Liver (tissue), 9 donors: ENCODE measurements around the gene CEP20. TPM values are rescaled to one million over a fixed set of nuclear protein-coding genes. Genes with fewer than 3 reads are reported as not detected.

ENCODE experiments used
- DNase-seq: peaks from one replicate; pipeline ENCODE4 v3.0.0-alpha.2; 2017; ENCODE audit warnings: low spot score
- H3K27ac ChIP-seq, 2 donors: one replicate each; pipeline ENCODE4 v1.7.0; 2013; ENCODE audit warnings: inconsistent platforms in 2 of 2, low read length in 2 of 2, control low read depth in 1 of 2, low read depth in 1 of 2, mild to moderate bottlenecking in 1 of 2
- H3K27me3 ChIP-seq, 4 donors: one replicate each; pipeline versions ENCODE4 v1.6.1 to v1.7.0; 2013; ENCODE audit warnings: low read length in 3 of 4, inconsistent platforms in 1 of 4, mild to moderate bottlenecking in 1 of 4, moderate library complexity in 1 of 4; ENCODE audit not compliant: control insufficient read depth in 4 of 4, insufficient read depth in 4 of 4
- H3K36me3 ChIP-seq, 4 donors: one replicate each; pipeline versions ENCODE4 v1.6.1 to v1.7.0; 2013; ENCODE audit warnings: low read length in 3 of 4, mild to moderate bottlenecking in 3 of 4, low read depth in 1 of 4, moderate library complexity in 1 of 4; ENCODE audit not compliant: control insufficient read depth in 4 of 4, insufficient read depth in 3 of 4
- H3K4me1 ChIP-seq, 4 donors: one replicate each; pipeline versions ENCODE4 v1.6.1 to v1.7.0; 2013; ENCODE audit warnings: low read length in 3 of 4, mild to moderate bottlenecking in 3 of 4, moderate library complexity in 1 of 4; ENCODE audit not compliant: control insufficient read depth in 4 of 4, insufficient read depth in 4 of 4
- H3K4me3 ChIP-seq, 3 donors: one replicate each; pipeline versions ENCODE4 v1.6.1 to v1.7.0; 2013; ENCODE audit warnings: low read length in 3 of 3, control low read depth in 1 of 3, low read depth in 1 of 3, mild to moderate bottlenecking in 1 of 3
- H3K9ac ChIP-seq, 2 donors: one replicate each; pipeline ENCODE4 v1.7.0; 2013; ENCODE audit warnings: low read length in 2 of 2, mild to moderate bottlenecking in 2 of 2, moderate library complexity in 2 of 2, control low read depth in 1 of 2, low read depth in 1 of 2
- H3K9me3 ChIP-seq, 4 donors: one replicate each; pipeline versions ENCODE4 v1.6.1 to v1.7.0; 2013; ENCODE audit warnings: low read length in 3 of 4; ENCODE audit not compliant: control insufficient read depth in 4 of 4
- ATF3 ChIP-seq: IDR thresholded peaks from 2 replicates; pipeline ENCODE4 v1.6.1; 2016; ENCODE audit warnings: antibody characterized with exemption
- CTCF ChIP-seq: fragments of 150-350 bp; IDR thresholded peaks from 2 replicates; pipeline ENCODE4 v1.5.1; 2017; ENCODE audit warnings: improper control_type of control experiment, low read depth, low read length; ENCODE audit not compliant: missing input control
- FOXA2 ChIP-seq: IDR thresholded peaks from 2 replicates; pipeline ENCODE4 v1.6.1; 2016; ENCODE audit warnings: antibody characterized with exemption
- HNF4G ChIP-seq: IDR thresholded peaks from 2 replicates; pipeline ENCODE4 v1.6.1; 2016; ENCODE audit warnings: antibody characterized with exemption
- NR2F2 ChIP-seq: IDR thresholded peaks from 2 replicates; pipeline ENCODE4 v1.6.1; 2016; ENCODE audit warnings: antibody characterized with exemption
- RAD21 ChIP-seq, 2 donors: IDR thresholded peaks; 2 replicates each; pipeline ENCODE4 v1.6.1; 2016; ENCODE audit warnings: antibody characterized with exemption in 2 of 2, mild to moderate bottlenecking in 2 of 2
- REST ChIP-seq: IDR thresholded peaks from 2 replicates; pipeline ENCODE4 v1.6.1; 2016; ENCODE audit warnings: antibody characterized with exemption, mild to moderate bottlenecking
- RXRA ChIP-seq, 2 donors: IDR thresholded peaks; 2 replicates each; pipeline ENCODE4 v1.6.1; 2017 to 2018; ENCODE audit warnings: antibody characterized with exemption in 2 of 2, mild to moderate bottlenecking in 1 of 2
- SP1 ChIP-seq: IDR thresholded peaks from 2 replicates; pipeline ENCODE4 v1.6.1; 2018; ENCODE audit warnings: antibody characterized with exemption, mild to moderate bottlenecking
- TAF1 ChIP-seq: conservative IDR thresholded peaks from 2 replicates; pipeline ENCODE4 v1.6.1; 2016; ENCODE audit warnings: antibody characterized with exemption, mild to moderate bottlenecking
- YY1 ChIP-seq: IDR thresholded peaks from 2 replicates; pipeline ENCODE4 v1.6.1; 2016; ENCODE audit warnings: antibody characterized with exemption, mild to moderate bottlenecking
- ZBTB33 ChIP-seq: IDR thresholded peaks from 2 replicates; pipeline ENCODE4 v1.6.1; 2016; ENCODE audit warnings: antibody characterized with exemption
- WGBS: extraction: QIAGEN DNeasy Blood & Tissue Kit; methylation state at CpG from one replicate; pipeline ENCODE4 v1.1.7; 2013; 5-methylcytosine and 5-hydroxymethylcytosine counted together
- polyA plus RNA-seq, 2 donors: library from polyadenylated mRNA; stranded (reverse) in 1 of 2; unstranded in 1 of 2; fragments of 200-250 nt in 1 of 2; fragments of >200 nt in 1 of 2; fragmentation: Nextera tagmentation in 1 of 2; extraction: Ambion mirVana in 1 of 2; gene quantifications; one replicate each; pipeline versions ENCODE4 v1.2.1 to v1.2.3, GENCODE V29; 2013 to 2015
- total RNA-seq, 2 donors: library from RNA; depleted of rRNA; stranded (reverse); fragments of >200 nt; gene quantifications; one replicate each; pipeline ENCODE4 v1.2.3, GENCODE V29; 2014
- donor health status: healthy.
- donor health status: healthy.
- donor health status: healthy.
- donor health status: healthy.
- donor health status: healthy.

CEP20 gene
- total and polyA plus RNA-seq, 4 donors: 10.7 to 19.2 (median 13.3) TPM

GRCh38 chr16:15832241-15832640 lies 56.2 kb downstream of the CEP20 start:
- H3K27me3 ChIP-seq: no peaks in the 10 kb centered on the region
- no peak for DNase-seq
- no peaks in the 10 kb centered on the region for H3K4me1 ChIP-seq
- no peak for TF ChIP-seq SP1
- no peak for TF ChIP-seq FOXA2
- no peak for TF ChIP-seq HNF4G
- no peak for TF ChIP-seq RAD21 (IDR thresholded peaks at IDR 0.05)
- no peak for TF ChIP-seq ZBTB33
- TF ChIP-seq TAF1: no peak
- TF ChIP-seq NR2F2: no peak
- no peak for TF ChIP-seq REST
- TF ChIP-seq YY1: no peak
- no peak for TF ChIP-seq CTCF
- no peak for TF ChIP-seq RXRA (IDR thresholded peaks at IDR 0.05)
- H3K36me3 ChIP-seq: no peaks in the 10 kb centered on the region
- H3K9ac ChIP-seq: no peak overlapping the region
- no peak overlapping the region for H3K4me3 ChIP-seq
- 92% methylated on average over 6 of the region's 6 CpGs for WGBS
- no peaks in the 10 kb centered on the region for H3K9me3 ChIP-seq
- no peak overlapping the region for H3K27ac ChIP-seq

- H3K4me1 ChIP-seq: no peaks in the 10 kb centered on the region
- TF ChIP-seq ATF3: no peak
- no peaks in the 10 kb centered on the region for H3K27me3 ChIP-seq
- H3K9ac ChIP-seq: no peak overlapping the region
- DNase-seq: no peak
- no peaks in the 10 kb centered on the region for H3K36me3 ChIP-seq
- no peaks in the 10 kb centered on the region for H3K9me3 ChIP-seq
- H3K4me3 ChIP-seq: no peak overlapping the region
- 78% methylated on average over 6 of the region's 6 CpGs for WGBS
- no peak overlapping the region for H3K27ac ChIP-seq
Measured at GRCh38 chr16:15830832-15831451, 57.5 kb downstream of the CEP20 start.
